ENCODE measurements around the gene B3GNT2.

The B3GNT2 gene

DNA sequence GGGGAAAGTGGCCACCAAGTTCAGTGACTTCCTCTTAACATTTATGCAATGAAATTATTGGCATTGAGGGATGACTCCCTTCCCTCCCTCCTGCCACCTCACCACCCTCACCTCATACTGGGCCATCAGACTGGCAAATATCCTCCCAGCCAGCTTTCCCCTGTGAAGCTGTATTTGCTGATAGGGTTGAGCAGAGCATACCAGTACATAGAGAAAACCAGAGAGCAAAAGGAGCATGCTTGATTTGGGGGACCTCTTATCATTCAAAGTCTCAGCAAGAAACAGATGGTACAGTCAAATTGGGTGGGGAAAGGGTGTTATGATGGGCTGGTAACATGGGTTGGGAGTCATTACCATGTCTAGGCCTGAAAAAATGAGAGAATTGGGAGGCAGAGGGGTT is 19.1 kb upstream of the B3GNT2 start:
- TF ChIP-seq, protein P1, sequence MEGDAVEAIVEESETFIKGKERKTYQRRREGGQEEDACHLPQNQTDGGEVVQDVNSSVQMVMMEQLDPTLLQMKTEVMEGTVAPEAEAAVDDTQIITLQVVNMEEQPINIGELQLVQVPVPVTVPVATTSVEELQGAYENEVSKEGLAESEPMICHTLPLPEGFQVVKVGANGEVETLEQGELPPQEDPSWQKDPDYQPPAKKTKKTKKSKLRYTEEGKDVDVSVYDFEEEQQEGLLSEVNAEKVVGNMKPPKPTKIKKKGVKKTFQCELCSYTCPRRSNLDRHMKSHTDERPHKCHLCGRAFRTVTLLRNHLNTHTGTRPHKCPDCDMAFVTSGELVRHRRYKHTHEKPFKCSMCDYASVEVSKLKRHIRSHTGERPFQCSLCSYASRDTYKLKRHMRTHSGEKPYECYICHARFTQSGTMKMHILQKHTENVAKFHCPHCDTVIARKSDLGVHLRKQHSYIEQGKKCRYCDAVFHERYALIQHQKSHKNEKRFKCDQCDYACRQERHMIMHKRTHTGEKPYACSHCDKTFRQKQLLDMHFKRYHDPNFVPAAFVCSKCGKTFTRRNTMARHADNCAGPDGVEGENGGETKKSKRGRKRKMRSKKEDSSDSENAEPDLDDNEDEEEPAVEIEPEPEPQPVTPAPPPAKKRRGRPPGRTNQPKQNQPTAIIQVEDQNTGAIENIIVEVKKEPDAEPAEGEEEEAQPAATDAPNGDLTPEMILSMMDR (IDR thresholded peaks at IDR 0.05; ENCODE audit: extremely low read depth, insufficient read depth, missing control alignments): no peak
- no peak for DNase-seq (ENCODE audit: low spot score)
- in situ Hi-C loops (cut with MboI; ENCODE audit: low pct_unique_long_range_greater_than_20kb, low sequenced_read_pairs, unreplicated experiment): no loop called here

DNA sequence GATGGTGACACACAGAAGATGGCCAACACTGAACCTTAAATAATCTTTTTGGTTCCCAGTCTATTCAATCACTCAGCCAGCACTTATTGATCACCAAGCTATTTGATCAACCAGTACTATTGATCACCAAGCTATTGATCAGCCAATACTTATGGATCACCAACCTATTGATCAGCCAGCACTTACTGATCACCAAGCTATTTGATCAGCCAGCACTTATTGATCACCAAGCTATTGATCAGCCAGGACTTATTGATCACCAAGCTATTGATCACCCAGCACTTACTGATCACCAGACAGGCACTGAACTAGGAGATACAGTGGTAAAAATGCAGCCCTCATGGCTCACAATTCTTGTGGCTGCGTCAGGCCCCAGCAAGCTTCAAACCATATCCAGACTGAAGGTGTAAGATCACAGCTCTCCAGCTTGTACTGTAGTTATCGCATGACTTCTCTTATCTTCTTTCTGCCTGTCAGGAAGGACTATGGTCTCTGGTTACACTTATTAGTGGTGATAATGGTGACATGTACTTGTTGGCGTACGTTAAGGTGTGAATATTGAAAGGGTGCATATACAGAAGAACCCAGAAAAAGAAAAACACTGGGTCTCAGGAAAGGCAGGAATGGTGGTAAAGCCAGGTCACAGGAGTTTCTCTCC is 18.4 kb upstream of the B3GNT2 start:
- no peak for DNase-seq (ENCODE audit: low spot score)
- TF ChIP-seq, protein P1 (IDR thresholded peaks at IDR 0.05; ENCODE audit: extremely low read depth, insufficient read depth, missing control alignments): no peak
- in situ Hi-C loops (cut with MboI; ENCODE audit: low pct_unique_long_range_greater_than_20kb, low sequenced_read_pairs, unreplicated experiment): no loop called here

DNA sequence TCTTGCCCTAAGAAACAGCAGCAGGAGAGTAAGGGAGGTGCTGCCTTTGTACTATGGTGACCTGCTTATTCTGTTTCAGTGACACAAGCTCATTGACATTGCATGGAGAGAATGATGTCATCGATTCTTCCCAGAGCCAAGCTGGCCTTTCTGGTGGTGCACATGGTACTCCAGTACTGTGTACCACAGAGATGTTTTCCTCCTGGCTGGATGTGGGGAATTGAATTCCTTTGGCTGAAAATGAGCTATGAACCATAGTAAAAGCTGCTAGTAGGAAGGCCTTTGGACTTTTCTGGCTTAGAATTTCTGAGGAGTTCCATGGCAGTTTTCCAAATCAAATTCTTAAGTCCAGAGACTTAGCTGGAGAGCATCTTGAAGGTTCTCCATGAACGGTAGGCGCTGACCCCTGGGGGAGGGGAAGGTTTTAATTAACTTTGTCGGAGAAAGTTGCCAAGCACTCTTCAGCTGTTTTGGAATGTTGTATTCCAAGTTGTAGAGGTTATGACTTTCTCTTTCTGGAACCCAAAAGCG is 17.1 kb upstream of the B3GNT2 start:
- TF ChIP-seq, protein P1 (IDR thresholded peaks at IDR 0.05; ENCODE audit: extremely low read depth, insufficient read depth, missing control alignments): no peak
- in situ Hi-C loops (cut with MboI; ENCODE audit: low pct_unique_long_range_greater_than_20kb, low sequenced_read_pairs, unreplicated experiment): no loop called here
- DNase-seq (ENCODE audit: low spot score): no peak

DNA sequence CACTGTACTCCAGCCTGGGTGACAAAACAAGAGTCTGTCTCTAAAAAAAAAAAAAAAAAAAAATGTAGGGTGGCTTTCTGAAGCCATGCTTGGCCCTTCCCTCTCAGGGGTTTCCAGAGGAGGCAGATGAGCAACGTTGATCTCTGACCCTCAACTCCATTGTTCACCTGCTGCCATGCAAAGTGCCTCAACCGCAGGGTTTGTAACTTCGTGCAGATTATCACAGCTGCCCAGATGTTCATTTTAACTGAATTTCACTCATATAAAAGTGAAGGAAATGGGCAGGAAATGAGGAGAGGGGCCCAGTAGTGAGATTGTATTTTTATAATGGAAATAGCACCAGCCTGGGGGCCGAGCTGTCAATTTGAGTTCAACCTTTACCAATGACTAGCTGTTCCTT is 14.9 kb upstream of the B3GNT2 start:
- TF ChIP-seq, protein P1 (IDR thresholded peaks at IDR 0.05; ENCODE audit: extremely low read depth, insufficient read depth, missing control alignments): no peak
- in situ Hi-C loops (cut with MboI; ENCODE audit: low pct_unique_long_range_greater_than_20kb, low sequenced_read_pairs, unreplicated experiment): no loop called here
- no peak for DNase-seq (ENCODE audit: low spot score)

DNA sequence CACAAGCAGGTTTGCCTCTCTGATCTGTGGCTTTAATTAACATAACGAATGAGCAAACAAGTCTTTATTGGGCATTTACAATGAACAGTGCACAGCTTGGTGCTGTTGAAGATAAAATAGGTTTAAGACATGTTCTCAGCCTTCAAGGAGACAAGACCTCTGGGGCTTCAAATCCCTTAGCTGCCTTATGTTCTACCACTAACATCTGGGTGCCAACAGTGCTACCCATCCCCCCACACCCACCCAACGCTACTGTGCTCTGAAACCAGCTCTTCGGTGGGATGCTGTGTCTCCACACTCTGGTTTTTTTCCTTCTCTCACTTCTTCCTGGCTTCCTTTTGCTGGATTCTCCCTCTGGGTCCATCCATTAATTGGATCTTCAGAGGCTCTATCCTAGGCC is 14.1 kb upstream of the B3GNT2 start:
- in situ Hi-C loops (cut with MboI; ENCODE audit: low pct_unique_long_range_greater_than_20kb, low sequenced_read_pairs, unreplicated experiment): no loop called here
- DNase-seq (ENCODE audit: low spot score): no peak
- TF ChIP-seq, protein P1 (IDR thresholded peaks at IDR 0.05; ENCODE audit: extremely low read depth, insufficient read depth, missing control alignments): no peak

DNA sequence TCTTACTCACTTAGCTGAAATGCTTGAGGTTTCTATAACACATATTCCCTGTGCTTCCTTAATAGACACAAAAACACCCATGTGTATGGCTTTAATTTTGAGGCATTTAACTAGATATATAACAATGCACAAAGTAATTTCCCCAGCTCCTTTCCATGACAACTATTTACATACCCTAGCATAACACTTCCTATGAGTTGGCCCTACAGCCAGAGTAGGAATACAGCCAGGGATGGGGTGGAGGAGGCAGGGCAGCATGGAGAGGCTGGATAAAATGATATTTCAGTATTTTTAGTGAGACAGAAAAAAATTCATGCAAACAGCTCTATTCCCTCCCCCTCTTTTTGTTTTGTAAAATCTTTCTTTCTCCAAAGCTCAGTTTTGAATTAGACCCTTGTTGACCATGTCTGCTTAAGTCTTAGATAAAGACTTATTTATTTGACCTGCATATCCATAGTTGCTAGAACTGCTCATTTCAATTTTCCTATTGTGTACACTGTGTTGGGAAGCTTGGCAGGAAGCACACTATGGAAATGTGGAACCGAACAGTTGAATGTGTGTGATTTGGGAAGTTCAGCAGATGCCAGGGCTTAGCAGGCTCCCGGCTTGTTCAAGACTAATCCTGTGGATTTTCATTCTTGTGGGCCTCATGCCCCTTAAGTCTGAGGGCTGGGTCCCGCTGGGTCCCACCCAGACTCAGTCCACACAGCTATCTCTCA is 11.2 kb upstream of the B3GNT2 start:
- in situ Hi-C loops (cut with MboI; ENCODE audit: low pct_unique_long_range_greater_than_20kb, low sequenced_read_pairs, unreplicated experiment): no loop called here
- TF ChIP-seq, protein P1 (IDR thresholded peaks at IDR 0.05; ENCODE audit: extremely low read depth, insufficient read depth, missing control alignments): no peak
- no peak for DNase-seq (ENCODE audit: low spot score)

Measured in GM13977 (cell line).